Ecto neural progenitor cell (in vitro differentiated cells): ENCODE data around the gene IFNL2.
"Not testable (repeated sequence)": the region's sequence is repeated elsewhere in the genome, so short reads cannot be mapped to it uniquely, and the experiment has no call there.

Experiments used
- DNase-seq: peaks from one replicate; pipeline ENCODE4 v3.0.0-alpha.2; 2018; ENCODE audit warnings: low spot score

The IFNL2 gene

DNA sequence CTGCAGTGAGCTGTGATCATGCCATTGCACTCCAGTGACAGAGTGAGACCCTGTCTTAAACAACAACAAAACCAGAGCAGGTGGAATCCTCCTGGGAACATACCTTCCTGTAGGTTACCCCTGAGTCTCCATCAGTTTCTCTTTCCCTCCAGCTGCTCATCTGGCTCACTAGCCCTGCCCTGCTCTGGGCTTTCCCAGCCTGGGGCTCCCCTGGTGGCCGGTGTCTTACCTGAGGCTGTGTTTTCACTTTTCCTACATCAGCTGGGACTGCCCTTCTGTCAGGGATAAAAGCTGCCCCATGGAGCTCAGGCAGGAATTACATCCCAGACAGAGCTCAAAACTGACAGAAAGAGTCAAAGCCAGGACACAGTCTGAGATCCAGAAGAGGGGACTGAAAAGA, at the start of gene IFNL2:
Gene IFNL2, plus strand, starts transcription at position 312 of the 400 bp plus-strand sequence. CDS start 173 bp downstream, outside the sequence.
- DNase-seq, result not testable (repeated sequence)

DNA sequence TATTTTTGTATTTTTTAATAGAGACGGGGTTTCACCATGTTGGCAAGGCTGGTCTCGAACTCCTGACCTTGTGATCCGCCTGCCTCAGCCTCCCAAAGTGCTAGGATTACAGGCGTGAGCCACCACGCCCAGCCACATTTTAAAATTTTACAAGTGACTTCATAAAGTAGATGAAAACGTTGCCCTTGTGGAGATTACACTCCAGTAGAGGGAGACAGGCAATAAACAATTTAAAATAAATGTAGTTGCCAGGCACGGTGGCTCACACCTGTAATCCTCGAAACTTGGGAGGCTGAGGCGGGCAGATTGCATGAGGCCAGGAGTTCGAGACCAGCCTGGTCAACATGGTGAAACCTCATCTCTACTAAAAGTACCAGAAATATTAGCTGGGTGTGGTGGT, 49.1 kb upstream of the IFNL2 start:
- DNase-seq, result not testable (repeated sequence)

DNA sequence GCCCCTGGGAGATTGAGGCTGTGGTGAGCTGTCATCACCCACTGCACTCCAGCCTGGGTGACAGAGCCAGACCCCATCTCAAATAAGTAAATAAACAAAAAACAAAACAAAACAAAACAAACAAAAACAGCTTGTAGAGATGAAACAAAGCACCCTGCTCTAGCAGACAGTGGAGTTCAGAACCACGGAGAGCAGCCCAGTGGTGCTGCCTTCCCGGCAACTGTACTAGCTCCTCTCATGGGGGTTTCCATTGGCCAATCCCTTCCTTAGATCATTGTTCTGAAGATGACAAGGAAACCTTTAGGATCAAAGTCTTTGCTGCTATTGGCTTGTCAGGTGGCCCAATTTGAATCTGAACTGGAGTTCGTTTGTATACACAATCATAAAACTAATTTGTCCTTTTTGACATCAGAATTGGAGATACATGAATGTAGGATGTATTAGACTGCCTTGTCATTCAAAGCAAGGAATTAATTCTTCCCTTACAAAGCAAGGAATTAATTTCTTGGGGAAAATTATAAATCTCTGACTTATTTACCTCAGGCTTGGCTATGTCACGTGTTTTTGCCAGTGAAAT, 44.4 kb upstream of the IFNL2 start:
- no peak for DNase-seq

DNA sequence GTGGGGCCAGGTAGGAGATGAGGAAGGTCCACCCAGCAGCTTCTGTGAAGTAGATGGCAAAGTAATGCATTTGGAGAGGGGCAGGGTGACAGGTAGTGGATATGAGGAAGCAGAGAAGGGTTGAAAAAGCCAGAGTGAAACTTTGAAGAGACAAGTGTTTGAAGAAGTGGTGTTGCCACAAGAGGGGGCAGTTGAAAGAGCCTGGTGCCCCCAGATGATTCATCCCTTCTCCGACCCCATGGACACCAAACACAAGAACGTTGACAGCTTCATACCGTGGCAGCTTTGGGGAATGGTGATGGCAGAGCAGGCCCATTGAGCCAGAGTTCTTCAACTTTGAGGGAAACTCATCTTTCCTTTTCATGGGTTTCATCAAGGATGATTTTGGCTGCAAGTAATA, 43.3 kb upstream of the IFNL2 start:
- DNase-seq, result no peak

GRCh38 chr19:39230096-39230764, 38.0 kb upstream of the IFNL2 start:
- DNase-seq, result no peak

- no peak for DNase-seq
These were observed 35.5 kb upstream of the IFNL2 start for GRCh38 chr19:39232708-39233107.

- no peak for DNase-seq
These were observed 31.7 kb upstream of the IFNL2 start for GRCh38 chr19:39236527-39236926.

DNA sequence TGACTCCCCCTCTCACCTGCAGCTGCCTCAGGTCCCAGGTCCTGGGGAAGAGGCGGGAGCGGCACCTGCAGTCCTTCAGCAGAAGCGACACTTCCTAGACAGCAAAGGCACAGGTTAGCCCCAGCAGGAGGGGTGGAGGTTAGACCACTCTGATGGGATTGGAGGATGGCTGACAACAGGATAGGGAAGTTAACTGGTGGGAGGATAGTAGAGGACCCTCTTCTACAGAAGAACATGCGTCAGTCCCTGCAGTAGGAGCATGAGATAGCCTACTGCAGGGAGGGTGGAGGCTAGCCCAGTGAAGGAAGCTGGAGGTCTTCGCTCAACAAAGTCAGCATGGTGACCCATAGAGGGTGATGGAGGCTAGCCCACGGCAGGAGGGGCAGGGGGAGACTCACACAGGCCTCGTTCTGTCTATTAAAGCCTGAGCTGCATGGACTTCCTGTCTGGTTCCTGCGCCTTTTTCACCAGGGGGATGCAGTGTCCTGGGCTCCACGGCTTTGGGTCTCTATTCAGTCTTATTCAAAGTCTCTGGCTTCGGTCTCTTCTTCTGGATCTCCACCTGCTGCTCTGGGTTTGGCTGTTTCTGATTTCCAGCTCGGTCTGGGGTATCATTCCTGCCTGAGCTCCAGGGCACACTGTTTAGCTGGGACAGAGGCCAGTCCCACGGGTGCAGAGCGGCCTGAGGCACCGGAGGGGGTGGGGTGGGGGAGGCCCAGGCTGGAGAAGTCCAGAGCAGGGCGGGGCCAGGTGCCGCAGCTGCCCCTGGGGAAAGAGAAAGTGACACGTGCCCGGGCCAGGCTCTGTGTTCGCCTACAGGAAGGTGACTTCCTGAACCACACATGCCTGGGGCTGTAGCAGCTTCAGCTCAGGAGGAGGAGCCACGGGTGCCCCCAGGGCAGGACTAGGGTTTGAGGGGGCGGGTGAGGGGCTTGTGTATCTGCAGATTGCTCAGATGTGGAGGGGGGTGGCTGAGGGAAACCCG, 30.7 kb upstream of the IFNL2 start:
- peak; percentile 54 for DNase-seq

DNA sequence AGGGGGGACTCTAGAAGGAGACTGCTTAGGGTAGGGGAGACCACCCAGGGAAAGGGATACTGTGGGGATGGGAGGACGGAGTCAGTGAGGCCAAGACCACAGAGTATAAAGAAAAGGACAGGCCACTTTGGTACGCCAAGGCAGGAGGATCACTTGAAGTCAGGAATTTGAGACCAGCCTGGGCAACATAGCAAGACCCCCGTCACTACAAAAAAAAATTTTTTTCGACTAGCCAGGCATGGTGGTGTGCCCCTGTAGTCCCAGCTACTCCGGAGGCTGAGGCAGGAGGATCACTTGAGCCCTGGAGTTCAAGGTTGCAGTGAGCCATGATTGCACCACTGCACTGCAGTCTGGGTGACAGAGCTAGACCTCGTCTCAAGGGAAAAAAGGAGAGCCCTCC, 30.0 kb upstream of the IFNL2 start:
- DNase-seq, result no peak

GRCh38 chr19:39238944-39239343, 29.3 kb upstream of the IFNL2 start:
- no peak for DNase-seq

DNA sequence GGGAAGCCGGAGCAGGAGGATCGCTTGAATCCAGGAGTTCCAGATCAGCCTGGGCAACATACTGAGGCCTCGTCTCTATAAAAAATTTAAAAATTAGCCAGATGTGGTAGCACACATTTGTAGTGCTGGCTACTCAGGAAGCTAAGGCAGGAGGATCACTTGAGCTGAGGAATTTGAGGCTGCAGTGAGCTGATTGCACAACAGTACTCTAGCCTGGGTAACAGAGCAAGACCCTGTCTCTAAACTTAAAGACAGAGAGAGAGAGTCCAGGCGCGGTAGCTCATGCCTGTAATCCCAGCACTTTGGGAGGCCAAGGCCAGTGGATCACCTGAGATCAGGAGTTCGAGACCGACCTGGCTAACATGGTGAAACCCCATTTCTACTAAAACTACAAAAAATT, 27.8 kb upstream of the IFNL2 start:
- DNase-seq, result no peak

GRCh38 chr19:39243741-39244140, 24.5 kb upstream of the IFNL2 start:
- DNase-seq, result not testable (repeated sequence)

DNA sequence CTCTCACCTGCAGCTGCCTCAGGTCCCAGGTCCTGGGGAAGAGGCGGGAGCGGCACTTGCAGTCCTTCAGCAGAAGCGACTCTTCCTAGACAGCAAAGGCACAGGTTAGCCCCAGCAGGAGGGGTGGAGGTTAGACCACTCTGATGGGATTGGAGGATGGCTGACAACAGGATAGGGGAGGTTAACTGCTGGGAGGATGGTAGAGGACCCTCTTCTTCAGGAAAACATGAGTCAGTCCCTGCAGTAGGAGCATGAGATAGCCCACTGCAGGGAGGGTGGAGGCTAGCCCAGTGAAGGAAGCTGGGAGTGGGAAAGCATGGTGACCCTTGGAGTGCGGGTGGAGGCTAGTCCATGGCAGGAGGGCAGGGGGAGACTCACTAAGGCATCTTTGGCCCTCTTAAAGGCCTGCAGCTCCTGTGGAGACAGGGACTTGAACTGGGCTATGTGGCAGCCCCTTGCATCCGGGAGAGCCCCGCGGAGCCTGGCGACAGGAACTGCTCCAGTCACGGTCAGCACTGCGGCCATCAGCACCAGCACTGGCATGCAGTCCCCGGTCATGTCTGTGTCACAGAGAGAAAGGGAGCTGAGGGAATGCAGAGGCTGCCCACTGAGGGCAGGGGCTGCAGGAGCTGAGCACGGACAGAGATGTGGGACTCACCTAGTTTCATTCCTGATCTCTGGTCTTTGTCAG, 23.6 kb upstream of the IFNL2 start, which contains the start of gene IFNL3:
Gene IFNL3, minus strand, starts transcription at position 597 of the 691 bp plus-strand sequence. Its CDS starts 39 bp downstream, at position 558.
- DNase-seq, result not testable (repeated sequence)

DNA sequence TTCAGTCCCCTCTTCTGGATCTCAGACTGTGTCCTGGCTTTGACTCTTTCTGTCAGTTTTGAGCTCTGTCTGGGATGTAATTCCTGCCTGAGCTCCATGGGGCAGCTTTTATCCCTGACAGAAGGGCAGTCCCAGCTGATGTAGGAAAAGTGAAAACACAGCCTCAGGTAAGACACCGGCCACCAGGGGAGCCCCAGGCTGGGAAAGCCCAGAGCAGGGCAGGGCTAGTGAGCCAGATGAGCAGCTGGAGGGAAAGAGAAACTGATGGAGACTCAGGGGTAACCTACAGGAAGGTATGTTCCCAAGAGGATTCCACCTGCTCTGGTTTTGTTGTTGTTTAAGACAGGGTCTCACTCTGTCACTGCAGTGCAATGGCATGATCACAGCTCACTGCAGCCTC, 23.0 kb upstream of the IFNL2 start:
- not testable (repeated sequence) for DNase-seq

- DNase-seq, result peak; percentile 79
These were observed 21.1 kb upstream of the IFNL2 start for GRCh38 chr19:39246951-39247669.

DNA sequence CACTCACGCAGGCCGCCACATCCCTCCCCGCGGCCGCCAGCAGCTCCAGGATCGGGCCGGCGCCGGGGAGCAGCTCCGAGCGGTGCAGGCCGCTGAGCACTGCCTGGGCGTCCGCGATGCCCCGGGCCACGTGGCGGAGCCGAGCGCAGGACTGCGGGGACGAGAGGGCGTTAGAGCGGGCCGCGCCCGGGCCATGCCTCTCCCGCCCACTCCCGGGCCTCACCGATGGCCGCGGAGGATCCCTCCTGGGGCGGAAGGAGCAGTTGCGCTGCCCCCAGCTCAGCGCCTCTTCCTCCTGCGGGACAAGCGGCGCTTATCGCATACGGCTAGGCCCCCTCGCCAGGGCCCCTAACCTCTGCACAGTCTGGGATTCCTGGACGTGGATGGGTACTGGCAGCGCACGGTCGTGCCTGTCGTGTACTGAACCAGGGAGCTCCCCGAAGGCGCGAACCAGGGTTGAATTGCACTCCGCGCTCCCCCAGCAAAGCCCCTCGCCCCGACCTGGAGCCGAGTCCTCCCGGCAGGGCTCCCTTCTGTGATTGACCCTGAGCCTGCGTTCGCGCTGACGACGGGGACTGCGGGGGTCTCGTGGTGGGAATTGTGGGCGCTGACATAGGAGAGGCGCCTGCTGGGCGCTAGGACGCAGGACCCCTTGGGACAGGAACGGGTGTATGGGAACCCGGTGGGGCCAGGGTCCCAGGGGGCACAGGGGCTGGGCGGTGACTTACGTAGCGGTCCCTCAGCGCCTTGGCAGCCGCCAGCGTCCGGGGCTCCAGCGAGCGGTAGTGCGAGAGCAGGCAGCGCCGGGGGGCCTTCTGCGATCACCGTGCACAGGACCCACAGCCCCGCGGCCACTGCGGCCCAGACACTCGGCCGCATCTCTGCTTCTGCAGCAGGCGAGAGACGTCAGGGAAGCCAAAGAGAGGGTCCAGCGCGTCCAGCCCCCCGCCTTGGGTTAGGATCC, 20.2 kb upstream of the IFNL2 start:
- DNase-seq, result peak; percentile 66

DNA sequence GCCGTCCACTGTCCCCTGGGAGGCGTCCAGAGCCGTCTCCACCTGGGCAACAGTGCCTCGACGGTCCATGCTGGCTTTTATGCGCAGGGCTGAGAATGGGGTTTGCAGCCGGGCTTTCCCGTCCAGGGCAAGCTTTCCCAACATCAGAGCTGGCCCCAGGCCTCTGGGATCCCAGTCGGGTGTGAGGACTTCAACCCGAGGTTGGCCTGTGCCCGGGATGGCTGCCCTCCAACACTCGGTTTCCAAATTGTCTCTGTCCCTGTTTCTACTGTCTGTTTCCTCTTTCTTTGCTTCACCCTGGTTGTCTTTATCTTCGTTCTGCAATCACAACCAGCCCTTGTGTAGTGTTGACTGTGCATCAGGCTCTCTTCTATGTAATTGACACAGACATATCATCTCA, 19.4 kb upstream of the IFNL2 start, which contains the start of gene IFNL4:
Gene IFNL4, minus strand, starts transcription at position 51 of the 400 bp plus-strand sequence.
- no peak for DNase-seq

GRCh38 chr19:39251081-39251480, 17.1 kb upstream of the IFNL2 start:
- no peak for DNase-seq

DNA sequence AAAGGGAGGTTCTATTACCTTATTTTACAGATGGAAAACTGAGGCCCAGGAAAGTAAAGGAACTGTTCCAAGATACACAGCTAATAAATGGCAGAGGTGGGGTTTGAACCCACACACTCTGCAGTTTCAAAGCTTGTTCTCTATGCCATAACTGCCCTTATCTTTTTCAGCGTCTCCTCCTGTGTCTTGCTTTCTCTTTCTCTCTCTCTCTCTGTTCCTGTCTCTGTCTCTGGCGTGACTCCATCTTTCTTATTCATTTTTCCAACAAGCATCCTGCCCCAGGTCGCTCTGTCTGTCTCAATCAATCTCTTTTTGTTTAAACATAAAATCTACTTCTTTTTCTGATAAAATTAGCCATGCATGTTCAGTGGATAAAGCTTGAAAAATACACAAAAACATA, 16.4 kb upstream of the IFNL2 start:
- no peak for DNase-seq

- no peak for DNase-seq
These were observed 15.7 kb upstream of the IFNL2 start for GRCh38 chr19:39252458-39252857.
